Measurements from ENCODE around the gene TBC1D10A.

Gene TBC1D10A

GRCh38 chr22:30289980-30290313 lies 36.8 kb downstream of the TBC1D10A start:
- DNase-seq (ENCODE audit: extremely low spot score) = no peak
- POLR2A ChIA-PET = interaction anchor here (2.1 kb wide), 1 partner anchor 37 kb away, joined by 7 read pairs; the partner anchor contains the start of gene TBC1D10A
- CTCF ChIA-PET = interaction anchor here (1.6 to 10.0 kb wide), 10 partner anchors 11 to 183 kb away, joined by 3 to 307 read pairs (median 44); partner anchors contain the start of genes OSM, RNF215 and TBC1D10A
- TF ChIP-seq CTCF (IDR thresholded peaks at IDR 0.05; ENCODE audit: control extremely low read depth, extremely low read depth, low read depth, missing control alignments) = no peak

- ChIA-PET CTCF (interaction anchor here (0.9 to 10.0 kb wide), 18 partner anchors 10 to 195 kb away, joined by 3 to 307 read pairs (median 18); partner anchors contain the start of genes CCDC157, OSM, RNF215 and SEC14L2), POLR2A (interaction anchor here (2.1 kb wide), 1 partner anchor 38 kb away, joined by 7 read pairs; the partner anchor contains the start of gene TBC1D10A)
- peak; percentile 98 for DNase-seq (ENCODE audit: extremely low spot score)
- TF ChIP-seq CTCF (IDR thresholded peaks at IDR 0.05; ENCODE audit: control extremely low read depth, extremely low read depth, low read depth, missing control alignments) = no peak
Observed at GRCh38 chr22:30289141-30289979, 37.4 kb downstream of the TBC1D10A start, which contains the start of gene CASTOR1. Gene CASTOR1, minus strand, starts transcription at chr22:30289505. Its CDS starts 8 bp downstream, at chr22:30289497.

GRCh38 chr22:30288419-30289140 lies 38.2 kb downstream of the TBC1D10A start:
- POLR2A ChIA-PET = interaction anchor here (0.5 to 1.3 kb wide), 3 partner anchors 99 to 183 kb away, joined by 3 to 6 read pairs (median 4); partner anchors contain the start of gene RNF215
- TF ChIP-seq CTCF (IDR thresholded peaks at IDR 0.05; ENCODE audit: control extremely low read depth, extremely low read depth, low read depth, missing control alignments) = no peak
- CTCF ChIA-PET = interaction anchor here (0.8 to 10.0 kb wide), 65 partner anchors 9 to 682 kb away, joined by 3 to 307 read pairs (median 7); partner anchors contain the start of genes CCDC157, MTFP1, OSM and RNF215
- no peak for DNase-seq (ENCODE audit: extremely low spot score)

- DNase-seq (ENCODE audit: extremely low spot score) = peak; percentile 79
- peak; percentile 86 for TF ChIP-seq CTCF (IDR thresholded peaks at IDR 0.05; ENCODE audit: control extremely low read depth, extremely low read depth, low read depth, missing control alignments)
- ChIA-PET POLR2A (interaction anchor here (0.5 to 1.3 kb wide), 3 partner anchors 99 to 183 kb away, joined by 3 to 6 read pairs (median 4); partner anchors contain the start of gene RNF215), CTCF (interaction anchor here (0.6 to 10.0 kb wide), 72 partner anchors 9 to 682 kb away, joined by 3 to 307 read pairs (median 6); partner anchors contain the start of genes CCDC157, MTFP1, OSM and RNF215)
Observed at GRCh38 chr22:30287648-30288418, 38.9 kb downstream of the TBC1D10A start.

- TF ChIP-seq CTCF (IDR thresholded peaks at IDR 0.05; ENCODE audit: control extremely low read depth, extremely low read depth, low read depth, missing control alignments) = peak; percentile 94
- peak; percentile 87 for DNase-seq (ENCODE audit: extremely low spot score)
- POLR2A ChIA-PET = interaction anchor here (0.6 to 1.3 kb wide), 2 partner anchors 98 to 182 kb away, joined by 4 read pairs; no protein-coding TSS in a partner anchor
- CTCF ChIA-PET = interaction anchor here (0.7 to 10.0 kb wide), 68 partner anchors 8 to 662 kb away, joined by 3 to 307 read pairs (median 6); partner anchors contain the start of genes CCDC157, MTFP1, OSM and RNF215
Observed at GRCh38 chr22:30286813-30287647, 39.7 kb downstream of the TBC1D10A start.

Measured in GM10248 (cell line).